B cell (primary cell): ENCODE results near the gene DTHD1. TPM values are rescaled to one million over a fixed set of nuclear protein-coding genes. Genes with fewer than 3 reads are reported as not detected.

Source experiments
- ATAC-seq: fragments of 200-7000 bp; cut with Tn5 transposase; one replicate; pipeline ENCODE4 v1.10.0; 2021; ENCODE audit warnings: low read depth, mild to moderate bottlenecking, moderate number of reproducible peaks, moderate library complexity
- CTCF ChIA-PET: fragments of 350-600 bp; sonication (Branson Sonifier 250); formaldehyde crosslinking; loops from one replicate; lab custom pipeline; 2021; ENCODE audit warnings: antibody characterized with exemption, inconsistent platforms; lab: Charles Lee
- POLR2A ChIA-PET: fragments of 350-600 bp; sonication (Branson Sonifier 250); formaldehyde crosslinking; loops from one replicate; lab custom pipeline; 2021; ENCODE audit warnings: antibody characterized with exemption; lab: Charles Lee
- DNase-seq: peaks from one replicate; pipeline ENCODE4 v3.0.0; 2013
- H2AFZ ChIP-seq: 2 replicates; pipeline ENCODE4 v1.6.1; 2012; ENCODE audit warnings: mild to moderate bottlenecking, low read depth, low read length; ENCODE audit not compliant: insufficient read depth, poor library complexity, severe bottlenecking
- H3K27ac ChIP-seq, 2 donors: 1 replicate in 1 of 2; 2 replicates in 1 of 2; pipeline ENCODE4 v1.5.1; 2012 to 2013; ENCODE audit warnings: low read length in 2 of 2, mild to moderate bottlenecking in 2 of 2, moderate library complexity in 1 of 2
- H3K27me3 ChIP-seq, 4 experiments: fragments of 200-600 bp in 1 of 4; sonication (generic) in 1 of 4; replicated peaks in 1 of 4; 1 replicate in 2 of 4; 2 replicates in 2 of 4; pipeline versions ENCODE4 v1.6.1 to v1.7.0; 2013 to 2016; ENCODE audit warnings: low read length in 3 of 4, mild to moderate bottlenecking in 2 of 4, mixed read lengths in 1 of 4, moderate library complexity in 1 of 4; ENCODE audit not compliant: insufficient read depth in 4 of 4, control insufficient read depth in 3 of 4; ENCODE audit errors: control extremely low read depth in 1 of 4
- H3K36me3 ChIP-seq, 2 experiments: replicated peaks in 1 of 2; 1 replicate in 1 of 2; 2 replicates in 1 of 2; pipeline versions ENCODE4 v1.6.1 to v1.7.1; 2013; ENCODE audit warnings: low read length in 1 of 2; ENCODE audit not compliant: insufficient read depth in 2 of 2, control insufficient read depth in 1 of 2; ENCODE audit errors: control extremely low read depth in 1 of 2, extremely low read depth in 1 of 2
- H3K4me1 ChIP-seq, 2 donors: fragments of 200-600 bp in 1 of 2; sonication (generic) in 1 of 2; 1 replicate in 1 of 2; 2 replicates in 1 of 2; pipeline versions ENCODE4 v1.5.1 to v1.6.1; 2013 to 2017; ENCODE audit warnings: low read length in 2 of 2; ENCODE audit not compliant: control insufficient read depth in 2 of 2, insufficient read depth in 2 of 2
- H3K4me2 ChIP-seq: replicated peaks from 2 replicates; pipeline ENCODE3; 2012; ENCODE audit warnings: mild to moderate bottlenecking, low read depth, low read length; ENCODE audit not compliant: poor library complexity, severe bottlenecking
- H3K4me3 ChIP-seq, 5 experiments: fragments of 200-600 bp in 1 of 5; sonication (generic) in 1 of 5; 1 replicate in 3 of 5; 2 replicates in 2 of 5; pipeline versions ENCODE4 v1.5.1 to v1.7.0; 2011 to 2016; ENCODE audit warnings: low read length in 4 of 5, mild to moderate bottlenecking in 4 of 5, low read depth in 2 of 5, control low read depth in 1 of 5, moderate library complexity in 1 of 5; ENCODE audit not compliant: insufficient read depth in 1 of 5; ENCODE audit errors: control extremely low read depth in 1 of 5, extremely low read depth in 1 of 5
- H3K79me2 ChIP-seq: fragments of 200-600 bp; sonication (generic); one replicate; pipeline ENCODE4 v1.6.0; 2016; ENCODE audit warnings: low read length; ENCODE audit not compliant: control insufficient read depth, insufficient read depth
- H3K9ac ChIP-seq: fragments of 200-600 bp; sonication (generic); 2 replicates; pipeline ENCODE4 v1.6.1; 2017; ENCODE audit warnings: mild to moderate bottlenecking, low read length, moderate library complexity
- H3K9me3 ChIP-seq, 3 donors: one replicate each; pipeline versions ENCODE4 v1.6.1 to v1.7.1; 2013; ENCODE audit warnings: low read length in 2 of 3; ENCODE audit not compliant: control insufficient read depth in 2 of 3, insufficient read depth in 1 of 3; ENCODE audit errors: control extremely low read depth in 1 of 3
- H4K20me1 ChIP-seq: 2 replicates; pipeline ENCODE4 v1.6.0; 2012; ENCODE audit warnings: mild to moderate bottlenecking, low read length; ENCODE audit not compliant: insufficient read depth, control insufficient read depth, poor library complexity, severe bottlenecking
- H3K27ac Mint-ChIP-seq: one replicate; pipeline ENCODE4 v1.8.0; 2021; ENCODE audit warnings: mixed read lengths
- H3K27me3 Mint-ChIP-seq: one replicate; pipeline ENCODE4 v1.8.0; 2021; ENCODE audit warnings: mixed read lengths
- H3K4me1 Mint-ChIP-seq: one replicate; pipeline ENCODE4 v1.8.0; 2021; ENCODE audit warnings: mixed read lengths
- H3K4me3 Mint-ChIP-seq: one replicate; pipeline ENCODE4 v1.8.0; 2021; ENCODE audit warnings: mixed read lengths
- H3K9me3 Mint-ChIP-seq: one replicate; pipeline ENCODE4 v1.8.0; 2022; ENCODE audit warnings: mixed read lengths; ENCODE audit not compliant: insufficient read depth
- EZH2 ChIP-seq: IDR thresholded peaks from 2 replicates; pipeline ENCODE4 v1.6.1; 2012; ENCODE audit warnings: borderline replicate concordance, low read depth, mild to moderate bottlenecking, moderate library complexity, low read length; ENCODE audit not compliant: insufficient read depth, poor library complexity, severe bottlenecking
- WGBS: methylation state at CpG from one replicate; pipeline ENCODE4 v1.1.5; 2013; ENCODE audit warnings: missing lambda C conversion rate; ENCODE audit not compliant: insufficient coverage; 5-methylcytosine and 5-hydroxymethylcytosine counted together
- intact Hi-C: fragments of 100-400 bp; cut with micrococcal nuclease; formaldehyde crosslinking; loops from one replicate; pipeline ENCODE4 v1.10.0; 2022
- polyA plus RNA-seq: library from polyadenylated mRNA; depleted of rRNA; stranded (reverse); fragments of >200 nt; gene quantifications from 2 replicates; pipeline ENCODE4 v1.2.3, GENCODE V29; 2012
- total RNA-seq, 2 donors: library from RNA; stranded (reverse); fragments of 120-200 nt in 1 of 2; gene quantifications; 1 replicate in 1 of 2; 2 replicates in 1 of 2; pipeline versions ENCODE4 v1.2.3 to v1.2.4, GENCODE V29; 2013 to 2022
- TF ChIP-seq, protein P1 (sequence below): fragments of 200-600 bp; IDR thresholded peaks from one replicate; pipeline ENCODE4 v1.8.0; 2022; ENCODE audit warnings: antibody characterized with exemption, mild to moderate bottlenecking

Gene DTHD1
- total and polyA plus RNA-seq, 2 donors (not counting 1 experiment from before 2014, with no cell fraction given), result 0.04 TPM; not detected in 1

GRCh38 chr4:36267486-36268268 is 13.7 kb upstream of the DTHD1 start:
- POLR2A ChIA-PET, result interaction anchor here (0.6 kb wide), 1 partner anchor 36 kb away, joined by 3 read pairs; no protein-coding TSS in a partner anchor
- CTCF ChIA-PET, result interaction anchor here (0.5 to 1.1 kb wide), 2 partner anchors 92 to 131 kb away, joined by 3 read pairs; no protein-coding TSS in a partner anchor
- Histone ChIP-seq H3K4me2 (no peak overlapping the region), H3K9ac (no peak overlapping the region), H4K20me1 (no peaks in the 10 kb centered on the region), H3K27ac (no peak overlapping the region), H3K4me3 (no peak overlapping the region), H3K27me3 (no peaks in the 10 kb centered on the region), H3K79me2 (no peaks in the 10 kb centered on the region), H3K36me3 (no peaks in the 10 kb centered on the region), H3K9me3 (no peaks in the 10 kb centered on the region), H3K4me1 (peaks cover 0 to 2% of the 10 kb centered on the region in 2 donors), H2AFZ (no peak overlapping the region)
- Mint-ChIP-seq H3K27ac (no peak overlapping the region), H3K27me3 (no peaks in the 10 kb centered on the region), H3K4me3 (no peak overlapping the region), H3K9me3 (no peaks in the 10 kb centered on the region), H3K4me1 (peaks cover 9% of the 10 kb centered on the region)
- WGBS, result no CpG with 5 or more reads among the region's 2 CpGs
- DNase-seq (no peak), ATAC-seq (no peak)
- TF ChIP-seq, protein P1, sequence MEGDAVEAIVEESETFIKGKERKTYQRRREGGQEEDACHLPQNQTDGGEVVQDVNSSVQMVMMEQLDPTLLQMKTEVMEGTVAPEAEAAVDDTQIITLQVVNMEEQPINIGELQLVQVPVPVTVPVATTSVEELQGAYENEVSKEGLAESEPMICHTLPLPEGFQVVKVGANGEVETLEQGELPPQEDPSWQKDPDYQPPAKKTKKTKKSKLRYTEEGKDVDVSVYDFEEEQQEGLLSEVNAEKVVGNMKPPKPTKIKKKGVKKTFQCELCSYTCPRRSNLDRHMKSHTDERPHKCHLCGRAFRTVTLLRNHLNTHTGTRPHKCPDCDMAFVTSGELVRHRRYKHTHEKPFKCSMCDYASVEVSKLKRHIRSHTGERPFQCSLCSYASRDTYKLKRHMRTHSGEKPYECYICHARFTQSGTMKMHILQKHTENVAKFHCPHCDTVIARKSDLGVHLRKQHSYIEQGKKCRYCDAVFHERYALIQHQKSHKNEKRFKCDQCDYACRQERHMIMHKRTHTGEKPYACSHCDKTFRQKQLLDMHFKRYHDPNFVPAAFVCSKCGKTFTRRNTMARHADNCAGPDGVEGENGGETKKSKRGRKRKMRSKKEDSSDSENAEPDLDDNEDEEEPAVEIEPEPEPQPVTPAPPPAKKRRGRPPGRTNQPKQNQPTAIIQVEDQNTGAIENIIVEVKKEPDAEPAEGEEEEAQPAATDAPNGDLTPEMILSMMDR, result no peak
- intact Hi-C loops, result no loop called here

GRCh38 chr4:36269101-36269500 is 12.3 kb upstream of the DTHD1 start:
- ATAC-seq, result no peak
- no peak overlapping the region for H3K9ac ChIP-seq
- H3K4me3 Mint-ChIP-seq, result no peak overlapping the region
- H3K4me1 Mint-ChIP-seq, result peaks cover 9% of the 10 kb centered on the region
- no peaks in the 10 kb centered on the region for H4K20me1 ChIP-seq
- no peaks in the 10 kb centered on the region for H3K9me3 Mint-ChIP-seq
- no peak overlapping the region for H2AFZ ChIP-seq
- intact Hi-C loops, result no loop called here
- no peaks in the 10 kb centered on the region for H3K9me3 ChIP-seq
- no peaks in the 10 kb centered on the region for H3K36me3 ChIP-seq
- no peak overlapping the region for H3K4me2 ChIP-seq
- no peak overlapping the region for H3K4me3 ChIP-seq
- WGBS, result no CpG with 5 or more reads among the region's 4 CpGs
- ChIA-PET CTCF (no interaction called here), POLR2A (no interaction called here)
- H3K27ac Mint-ChIP-seq, result no peak overlapping the region
- H3K27me3 Mint-ChIP-seq, result no peaks in the 10 kb centered on the region
- DNase-seq, result peak; percentile 20
- H3K27me3 ChIP-seq, result no peaks in the 10 kb centered on the region
- H3K27ac ChIP-seq, result no peak overlapping the region
- H3K4me1 ChIP-seq, result peaks cover 0 to 2% of the 10 kb centered on the region in 2 donors
- H3K79me2 ChIP-seq, result no peaks in the 10 kb centered on the region
- TF ChIP-seq EZH2, result no peak
- TF ChIP-seq, protein P1, result no peak
